Measurements from ENCODE around the gene ELF1.

DNA sequence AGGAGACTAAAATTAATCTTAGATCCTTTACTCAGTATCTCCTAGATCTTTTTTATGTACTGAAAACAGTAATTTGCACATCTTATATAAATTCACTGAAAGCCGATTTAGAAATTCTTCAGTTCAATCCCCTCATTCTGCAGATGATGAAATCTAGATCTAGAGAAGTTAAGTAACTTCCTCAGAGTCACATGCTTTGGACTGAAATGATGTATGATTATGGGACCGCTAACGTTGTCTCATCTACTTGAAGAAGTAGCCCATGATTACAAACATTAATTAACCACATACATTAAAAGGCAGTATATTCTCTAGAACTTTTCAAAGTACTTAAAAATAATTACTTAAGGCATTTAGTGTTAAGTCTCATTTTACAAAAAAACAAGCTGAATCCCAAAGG lies 37.8 kb downstream of the ELF1 start:
- TF ChIP-seq, protein P1, sequence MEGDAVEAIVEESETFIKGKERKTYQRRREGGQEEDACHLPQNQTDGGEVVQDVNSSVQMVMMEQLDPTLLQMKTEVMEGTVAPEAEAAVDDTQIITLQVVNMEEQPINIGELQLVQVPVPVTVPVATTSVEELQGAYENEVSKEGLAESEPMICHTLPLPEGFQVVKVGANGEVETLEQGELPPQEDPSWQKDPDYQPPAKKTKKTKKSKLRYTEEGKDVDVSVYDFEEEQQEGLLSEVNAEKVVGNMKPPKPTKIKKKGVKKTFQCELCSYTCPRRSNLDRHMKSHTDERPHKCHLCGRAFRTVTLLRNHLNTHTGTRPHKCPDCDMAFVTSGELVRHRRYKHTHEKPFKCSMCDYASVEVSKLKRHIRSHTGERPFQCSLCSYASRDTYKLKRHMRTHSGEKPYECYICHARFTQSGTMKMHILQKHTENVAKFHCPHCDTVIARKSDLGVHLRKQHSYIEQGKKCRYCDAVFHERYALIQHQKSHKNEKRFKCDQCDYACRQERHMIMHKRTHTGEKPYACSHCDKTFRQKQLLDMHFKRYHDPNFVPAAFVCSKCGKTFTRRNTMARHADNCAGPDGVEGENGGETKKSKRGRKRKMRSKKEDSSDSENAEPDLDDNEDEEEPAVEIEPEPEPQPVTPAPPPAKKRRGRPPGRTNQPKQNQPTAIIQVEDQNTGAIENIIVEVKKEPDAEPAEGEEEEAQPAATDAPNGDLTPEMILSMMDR (conservative IDR thresholded peaks at IDR 0.05), result no peak
- TF ChIP-seq EZH2 (IDR thresholded peaks at IDR 0.05; ENCODE audit: low read depth), result no peak

Data from PC-9 (cell line).